Fibroblast of villous mesenchyme (primary cell): ENCODE measurements around the gene SLC1A2. TPM values are rescaled to one million over a fixed set of nuclear protein-coding genes. Genes with fewer than 3 reads are reported as not detected.

Experiments used
- DNase-seq: peaks from one replicate; pipeline ENCODE4 v3.0.0-alpha.2; 2010; ENCODE audit warnings: low read depth
- H3K4me3 ChIP-seq: 2 replicates; pipeline ENCODE4 v1.5.1; 2011; ENCODE audit warnings: low read depth, mild to moderate bottlenecking, low read length
- CTCF ChIP-seq: IDR thresholded peaks from 2 replicates; pipeline ENCODE4 v1.5.1; 2012; ENCODE audit warnings: low read depth, mild to moderate bottlenecking, low read length; ENCODE audit not compliant: insufficient read depth
- total RNA-seq: library from RNA; depleted of rRNA; stranded (reverse); fragments of >200 nt; gene quantifications from 2 replicates; pipeline ENCODE4 v1.2.3, GENCODE V29; 2012

The SLC1A2 gene
- total RNA-seq, 1 donor, result 23.7 TPM

- DNase-seq, result no peak
- no peak overlapping the region for H3K4me3 ChIP-seq
- no peak for TF ChIP-seq CTCF
These were observed 163.8 kb downstream of the SLC1A2 start for GRCh38 chr11:35255514-35255913.

DNA sequence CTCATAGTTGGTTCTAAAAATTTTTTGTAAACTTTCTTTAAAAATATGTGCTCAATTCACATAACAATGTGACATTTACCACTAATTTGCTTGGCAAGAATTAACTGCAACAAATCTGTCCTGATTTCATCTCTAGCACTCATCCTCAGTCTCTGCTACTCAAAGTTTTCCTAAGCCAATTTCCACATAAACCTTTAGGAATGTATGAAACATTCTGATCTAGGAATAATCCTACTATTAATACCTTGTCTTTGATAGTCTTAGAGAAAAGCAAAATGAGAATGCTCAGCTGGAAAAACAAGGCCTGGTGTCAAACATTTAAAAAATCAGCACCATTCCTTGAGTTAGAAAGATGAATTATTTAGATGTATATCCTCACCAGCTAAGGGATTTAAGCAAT lies 166.1 kb downstream of the SLC1A2 start:
- DNase-seq, result no peak
- H3K4me3 ChIP-seq, result no peak overlapping the region
- no peak for TF ChIP-seq CTCF

GRCh38 chr11:35250621-35251020 lies 168.7 kb downstream of the SLC1A2 start:
- no peak for DNase-seq
- no peak overlapping the region for H3K4me3 ChIP-seq
- no peak for TF ChIP-seq CTCF

- TF ChIP-seq CTCF, result no peak
- H3K4me3 ChIP-seq, result no peak overlapping the region
- no peak for DNase-seq
These were observed 169.2 kb downstream of the SLC1A2 start for GRCh38 chr11:35250192-35250591.

GRCh38 chr11:35248558-35249323 lies 170.6 kb downstream of the SLC1A2 start:
- H3K4me3 ChIP-seq, result no peak overlapping the region
- no peak for DNase-seq
- TF ChIP-seq CTCF, result no peak

DNA sequence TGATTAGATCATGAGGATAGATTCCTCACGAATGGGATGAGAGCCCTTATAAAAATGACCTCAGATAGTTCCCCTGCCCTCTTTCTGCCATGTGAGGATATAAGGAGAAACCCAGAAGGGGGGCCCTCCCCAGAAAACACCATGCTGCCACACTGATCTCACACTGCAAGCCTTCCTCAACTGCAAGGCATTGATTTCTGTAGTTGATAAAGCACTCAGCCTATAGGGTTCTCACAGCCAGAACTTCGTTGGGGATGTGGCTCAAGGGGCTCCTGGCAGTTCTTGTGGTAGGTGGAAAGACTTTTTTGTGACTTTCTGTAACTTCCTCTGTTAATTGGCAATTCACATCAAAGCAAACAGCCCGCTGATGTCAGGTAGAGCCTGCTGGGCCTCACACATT lies 171.5 kb downstream of the SLC1A2 start:
- TF ChIP-seq CTCF, result no peak
- no peak overlapping the region for H3K4me3 ChIP-seq
- no peak for DNase-seq

- no peak for TF ChIP-seq CTCF
These were observed 171.9 kb downstream of the SLC1A2 start for GRCh38 chr11:35247428-35247827.

More at GRCh38 chr11:35247428-35247827, 171.9 kb downstream of the SLC1A2 start:
- no peak for DNase-seq
- H3K4me3 ChIP-seq, result no peak overlapping the region
